HG03378 (cell line): ENCODE measurements around the gene TF.
"Not testable (repeated sequence)": the region's sequence is repeated elsewhere in the genome, so short reads cannot be mapped to it uniquely, and the experiment has no call there.

Experiments
- ATAC-seq: cut with Tn5 transposase; IDR thresholded peaks from one replicate; pipeline ENCODE4 v1.9.1; 2021; ENCODE audit warnings: mild to moderate bottlenecking, moderate library complexity; ENCODE audit not compliant: unreplicated experiment

Gene TF

DNA sequence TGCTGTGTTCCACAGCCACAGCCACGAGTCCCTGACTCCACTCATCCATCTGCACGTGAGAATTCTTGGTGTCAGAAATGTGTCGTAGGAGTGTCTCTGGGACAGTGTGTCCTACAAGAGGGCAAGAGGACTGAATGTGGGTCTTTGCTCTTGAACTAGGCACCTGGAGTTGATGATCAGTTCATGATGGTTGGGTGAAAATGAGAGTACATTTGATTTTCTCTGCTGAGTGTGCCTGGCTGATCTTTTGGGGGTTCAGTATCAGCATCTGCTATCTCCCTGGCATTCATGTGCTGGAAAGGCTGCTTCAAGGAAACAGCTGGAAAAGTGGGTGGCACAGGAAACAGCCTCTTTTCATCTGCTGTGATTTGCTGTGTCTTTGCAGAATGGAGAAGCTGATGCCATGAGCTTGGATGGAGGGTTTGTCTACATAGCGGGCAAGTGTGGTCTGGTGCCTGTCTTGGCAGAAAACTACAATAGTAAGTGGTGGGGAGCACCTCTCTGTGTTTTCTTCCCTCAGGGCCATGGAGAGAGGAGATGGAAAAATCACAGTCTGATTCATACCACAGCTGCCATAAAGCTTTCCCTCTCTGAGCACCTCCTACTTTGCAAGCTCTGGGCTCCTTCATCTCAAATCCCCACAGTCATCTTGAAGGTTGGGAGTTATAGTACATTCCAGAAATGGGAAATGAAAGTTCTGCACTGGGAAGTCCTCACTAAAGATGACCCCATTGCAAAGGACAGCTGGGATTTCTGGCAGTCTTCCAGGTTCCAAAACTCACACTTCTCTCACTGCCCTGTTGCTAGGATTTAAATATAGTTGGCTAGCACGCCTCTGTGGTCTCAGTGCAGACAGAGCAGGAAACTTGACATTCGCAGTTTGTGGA is 17.8 kb downstream of the TF start:
- ATAC-seq: no peak

DNA sequence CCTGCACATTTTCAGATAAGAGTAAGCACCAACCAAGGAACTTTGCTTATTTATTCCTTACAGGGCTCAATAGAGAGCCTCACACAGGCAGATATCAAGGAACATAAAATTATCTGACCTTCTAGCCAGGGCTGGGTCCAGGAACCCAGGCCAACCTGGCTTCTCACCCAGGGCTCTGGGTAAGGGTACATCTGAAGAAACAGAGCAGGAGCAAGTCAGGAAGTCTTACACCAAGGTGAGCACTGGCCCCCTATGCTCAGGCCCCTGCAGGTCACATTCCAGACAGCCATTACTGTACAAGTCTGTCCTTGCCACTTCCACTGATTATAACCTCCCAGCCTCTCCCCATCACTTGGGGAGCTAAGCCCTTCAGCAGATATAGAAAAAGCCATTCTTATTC is 19.1 kb downstream of the TF start:
- ATAC-seq: no peak

- no peak for ATAC-seq
These were observed 21.4 kb downstream of the TF start for GRCh38 chr3:133767607-133768006.

DNA sequence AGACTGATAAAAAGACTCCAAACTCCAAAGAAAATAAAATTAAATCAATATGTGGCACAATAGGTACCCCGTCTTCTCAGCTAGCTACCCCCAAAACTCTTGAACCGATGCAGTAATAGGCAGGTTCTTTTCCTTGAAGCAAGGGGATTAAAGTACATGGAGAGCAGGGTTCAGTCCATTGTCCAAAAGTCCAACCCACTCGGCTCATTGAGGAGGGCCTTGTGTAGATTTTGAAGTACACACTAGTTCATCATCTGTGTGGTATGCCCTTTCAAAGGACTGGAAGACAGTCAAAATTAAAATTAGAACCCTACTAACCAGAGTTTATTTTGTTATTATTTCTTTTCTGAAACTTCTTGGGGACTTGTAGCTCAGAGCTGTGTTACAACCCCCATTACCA is 23.3 kb downstream of the TF start:
- ATAC-seq: no peak

DNA sequence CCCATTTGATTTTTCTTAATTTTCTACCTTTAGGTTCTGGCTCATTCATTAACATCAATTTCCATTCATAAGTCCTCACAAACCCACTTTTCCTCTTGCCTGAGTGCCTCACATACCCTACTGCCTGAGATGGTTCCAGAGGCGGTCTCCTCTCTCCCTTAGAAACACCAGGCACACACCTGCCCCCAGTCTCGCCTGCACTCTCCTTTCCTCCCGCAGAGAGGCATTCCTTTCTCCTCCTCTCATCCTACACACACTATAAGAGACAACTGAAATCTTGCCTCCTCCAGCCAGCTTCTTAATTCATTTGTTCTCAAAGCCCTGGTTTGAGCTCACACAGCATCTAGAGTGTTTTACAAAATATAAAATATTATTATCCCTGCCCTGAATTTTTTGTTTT is 27.5 kb downstream of the TF start:
- ATAC-seq: no peak

- no peak for ATAC-seq
These were observed 29.1 kb downstream of the TF start for GRCh38 chr3:133775309-133775708.

DNA sequence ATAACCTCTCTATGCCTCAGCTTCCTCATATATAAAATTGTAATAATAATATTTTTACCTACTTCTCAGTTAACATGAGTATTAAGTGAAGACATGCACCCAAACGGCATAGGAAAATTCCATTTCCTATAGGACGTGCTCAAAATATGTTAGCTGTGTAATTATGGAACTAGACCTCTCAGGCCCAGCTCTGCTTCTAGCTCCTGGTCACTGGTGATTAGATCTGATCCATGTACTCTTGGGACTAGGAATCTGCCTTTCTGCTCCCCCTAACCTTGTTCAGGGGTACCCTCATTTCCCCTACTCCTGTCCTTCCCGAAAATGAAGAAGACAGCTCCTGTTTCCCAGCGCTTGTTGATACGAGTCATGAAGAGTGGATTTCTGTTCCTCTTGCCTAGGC is 29.6 kb downstream of the TF start:
- no peak for ATAC-seq

DNA sequence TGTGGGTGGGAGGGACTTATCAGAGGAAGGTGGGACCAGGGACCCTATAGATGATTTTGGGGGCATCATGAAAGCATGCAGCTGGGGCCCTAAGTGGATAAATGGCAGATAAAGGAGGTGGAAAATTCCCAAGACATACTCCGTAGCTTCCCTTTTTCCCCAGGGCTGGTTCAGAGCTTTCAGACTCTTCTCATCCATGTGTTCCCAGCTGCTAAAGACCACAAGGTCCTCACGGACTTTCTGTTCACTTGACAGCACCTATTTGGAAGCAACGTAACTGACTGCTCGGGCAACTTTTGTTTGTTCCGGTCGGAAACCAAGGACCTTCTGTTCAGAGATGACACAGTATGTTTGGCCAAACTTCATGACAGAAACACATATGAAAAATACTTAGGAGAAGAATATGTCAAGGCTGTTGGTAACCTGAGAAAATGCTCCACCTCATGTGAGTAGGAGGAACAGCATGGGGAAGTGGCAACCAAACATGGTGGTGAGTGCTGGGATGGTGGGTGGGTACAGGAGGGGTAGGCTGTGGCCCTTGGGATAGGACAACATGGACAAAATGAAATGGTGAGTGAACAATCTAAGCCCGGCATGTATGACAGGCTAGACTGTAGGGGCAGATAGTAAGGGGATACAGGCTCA is 30.7 kb downstream of the TF start:
- no peak for ATAC-seq

GRCh38 chr3:133777807-133778568 is 31.8 kb downstream of the TF start:
- no peak for ATAC-seq

DNA sequence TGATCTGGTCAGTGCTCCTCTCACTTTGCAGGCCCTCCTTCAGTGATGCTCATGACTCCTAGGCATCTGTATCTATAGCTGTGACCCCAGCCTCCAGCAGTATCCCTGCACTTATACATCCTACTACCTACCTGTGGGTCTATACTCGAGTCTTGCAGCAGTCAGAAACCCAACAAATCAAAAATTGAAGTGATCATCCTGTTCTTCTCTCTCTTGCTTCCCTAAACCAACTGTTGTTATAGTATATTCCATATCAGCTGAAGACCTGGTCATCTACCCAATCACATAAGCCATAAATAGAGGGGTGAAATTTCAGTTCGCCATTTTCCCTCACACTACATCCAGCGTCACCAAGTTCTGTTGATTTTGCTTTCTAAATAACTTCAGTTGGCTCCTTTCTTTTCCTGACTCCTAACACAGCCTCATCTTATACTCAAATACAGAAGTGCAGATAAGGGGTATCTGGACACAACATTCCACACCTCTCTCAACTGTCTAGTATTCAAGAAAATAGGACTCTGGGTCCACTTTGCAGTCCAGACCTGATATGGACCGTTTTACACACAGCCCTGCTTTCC is 33.5 kb downstream of the TF start:
- ATAC-seq: no peak

DNA sequence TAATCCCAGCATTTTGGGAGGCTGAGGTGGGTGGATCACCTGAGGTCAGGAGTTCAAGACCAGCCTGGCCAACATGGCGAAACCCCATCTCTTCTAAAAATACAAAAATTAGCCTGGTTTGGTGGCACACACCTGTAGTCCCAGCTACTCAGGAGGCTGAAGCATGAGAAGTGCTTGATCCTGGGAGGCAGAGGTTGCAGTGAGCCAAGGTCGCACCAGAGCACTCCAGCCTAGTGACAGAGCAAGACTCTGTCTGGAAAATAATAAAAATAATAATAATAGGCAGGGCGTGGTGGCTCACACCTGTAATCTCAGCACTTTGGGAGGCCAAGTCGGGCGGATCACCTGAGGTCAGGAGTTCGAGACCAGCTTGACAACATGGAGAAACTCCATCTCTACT is 34.6 kb downstream of the TF start:
- ATAC-seq: not testable (repeated sequence)

DNA sequence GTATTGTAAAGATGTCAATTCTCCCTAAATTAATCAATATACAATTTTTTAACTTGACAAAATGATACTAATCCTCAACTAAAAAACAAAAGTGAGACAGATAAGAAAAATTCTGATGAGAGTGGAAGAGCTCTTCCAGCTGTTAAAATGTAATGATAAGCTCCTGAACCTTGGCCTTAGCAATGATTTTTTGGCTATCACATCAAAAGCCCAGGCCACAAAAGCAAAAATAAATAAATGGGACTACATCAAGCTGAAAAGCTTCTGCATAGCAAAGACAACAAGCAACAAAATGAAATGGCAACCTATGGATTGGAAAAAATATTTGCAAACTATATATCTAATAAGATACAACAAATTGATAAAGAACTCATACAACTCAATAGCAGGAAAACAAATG is 35.4 kb downstream of the TF start:
- ATAC-seq: no peak

GRCh38 chr3:133782454-133782853 is 36.3 kb downstream of the TF start:
- ATAC-seq: no peak

GRCh38 chr3:133783762-133784161 is 37.6 kb downstream of the TF start:
- ATAC-seq: no peak

DNA sequence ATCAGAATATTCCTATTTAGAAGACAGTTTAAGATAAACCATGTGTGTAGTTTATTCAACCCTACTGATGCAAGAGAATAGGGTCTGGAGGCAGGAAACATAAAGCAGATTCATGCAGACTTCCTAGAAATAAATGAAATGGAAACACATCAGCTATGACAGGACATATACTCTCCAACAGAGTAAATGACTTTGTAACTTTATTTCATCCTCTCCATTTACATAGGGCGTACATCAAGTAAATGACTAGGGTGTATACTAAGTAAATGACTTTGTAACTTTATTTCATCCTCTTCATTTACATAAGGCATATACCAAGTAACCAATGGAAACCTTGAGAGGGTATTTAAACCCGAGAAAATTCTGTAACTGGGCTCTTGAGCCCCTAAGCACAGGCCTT is 41.8 kb downstream of the TF start:
- ATAC-seq: no peak

DNA sequence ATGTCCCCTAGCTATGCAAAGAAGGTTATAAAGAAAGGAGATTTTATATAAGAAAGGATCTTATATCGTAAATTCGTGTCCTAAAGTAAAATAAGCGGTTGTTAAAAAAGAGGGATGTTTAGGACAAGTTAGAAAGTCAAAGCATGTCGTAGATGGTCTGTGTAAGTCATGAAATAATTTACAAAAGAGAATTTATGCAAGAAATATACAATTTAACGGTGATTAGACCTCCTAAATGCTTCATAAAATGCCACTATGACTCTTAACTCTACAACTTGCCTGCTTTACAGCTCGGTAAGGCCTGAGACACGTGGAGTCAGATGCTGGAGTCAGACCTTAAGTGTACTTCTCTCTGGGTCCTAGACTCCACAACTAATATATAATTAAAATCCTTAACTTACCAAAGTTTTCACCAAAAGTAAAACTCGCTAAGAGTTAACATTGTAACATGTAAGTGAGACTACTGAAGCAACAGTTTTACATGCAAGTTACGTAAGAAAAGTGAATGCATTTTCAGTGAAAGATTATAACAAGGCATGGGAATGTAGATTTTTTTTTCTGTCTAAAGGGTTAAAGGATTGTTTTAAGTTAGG is 46.1 kb downstream of the TF start:
- ATAC-seq: no peak

- no peak for ATAC-seq
These were observed 51.4 kb downstream of the TF start for GRCh38 chr3:133797396-133798105.

DNA sequence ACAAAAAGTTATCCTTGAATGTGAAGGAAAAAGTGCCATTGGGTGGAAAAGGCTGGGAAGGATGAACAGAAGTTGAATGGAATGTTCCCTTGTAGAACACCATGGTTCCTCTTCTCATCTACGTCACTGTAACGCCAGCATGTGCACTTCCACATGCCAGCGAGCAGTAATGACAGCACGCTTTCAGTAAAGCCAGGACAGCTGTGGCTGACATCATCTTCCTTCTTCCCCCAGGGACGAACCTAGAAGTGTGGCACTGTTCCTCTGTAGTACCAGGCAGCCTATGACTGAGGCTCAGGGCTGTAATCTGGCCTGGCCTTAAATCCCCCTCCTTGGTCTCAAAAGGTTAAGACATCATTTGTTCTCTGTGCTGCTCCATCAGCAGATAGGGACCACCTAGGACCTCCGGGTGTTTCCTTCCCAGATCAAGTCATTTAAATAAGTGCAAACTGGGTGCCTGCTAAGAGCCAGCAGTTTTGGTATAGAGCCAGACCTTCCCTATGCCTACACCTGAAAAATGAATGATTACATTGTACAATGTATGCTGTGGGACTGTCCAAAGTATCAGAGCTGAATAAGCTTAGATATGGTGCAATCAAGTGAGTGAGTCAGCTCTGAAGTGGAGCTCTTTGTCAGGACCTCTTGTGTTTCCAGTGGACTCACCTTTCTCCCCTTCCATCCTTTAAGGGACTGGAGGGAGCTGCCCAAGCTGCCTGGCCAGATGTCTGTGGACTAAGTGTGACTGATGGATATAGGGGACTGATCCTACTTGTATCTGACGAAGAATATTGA is 53.8 kb downstream of the TF start:
- no peak for ATAC-seq

DNA sequence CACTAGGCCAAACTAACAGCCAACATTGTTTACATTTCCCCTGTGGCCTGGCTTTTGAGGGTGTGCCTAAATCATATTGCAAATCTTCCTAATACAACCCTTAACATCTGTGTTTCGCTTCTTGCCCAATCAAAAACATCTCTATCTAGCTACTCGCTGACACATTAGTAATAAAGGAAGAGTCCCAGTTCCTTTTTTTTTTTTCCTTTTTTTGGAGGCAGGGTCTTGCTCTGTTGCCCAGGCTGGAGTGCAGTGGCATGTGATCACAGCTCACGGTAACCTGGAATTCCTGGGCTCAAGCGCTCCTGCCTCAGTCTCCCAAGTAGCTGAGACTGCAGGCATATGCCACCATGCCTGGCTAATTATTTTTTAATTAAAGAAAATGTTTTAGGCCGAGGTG is 57.3 kb downstream of the TF start:
- ATAC-seq: no peak

DNA sequence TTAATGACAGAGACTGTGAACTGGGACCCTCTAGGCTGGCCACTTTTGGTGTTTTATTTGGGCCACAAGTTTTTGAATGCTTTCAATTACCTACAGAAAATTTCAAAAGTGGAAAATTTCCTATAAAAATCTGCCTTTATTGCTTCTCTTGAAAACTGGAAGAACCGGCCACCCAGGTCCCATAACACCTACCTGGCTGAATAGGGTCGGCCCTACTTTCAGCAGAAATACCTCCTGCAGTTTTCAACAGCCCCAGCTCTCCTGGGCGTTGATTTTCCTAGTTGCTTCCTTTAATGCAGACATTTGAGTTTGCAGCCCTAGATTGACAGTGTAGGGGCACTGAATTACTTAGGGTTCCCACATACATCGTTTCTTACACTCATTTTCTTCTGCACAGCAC is 58.7 kb downstream of the TF start:
- ATAC-seq: no peak
